Astrocyte of the cerebellum (primary cell): Measurements from ENCODE around the gene COL4A6.

ENCODE experiments used
- DNase-seq: peaks from one replicate; pipeline ENCODE4 v3.0.0-alpha.2; 2011; ENCODE audit warnings: low read depth
- H3K4me3 ChIP-seq: 2 replicates; pipeline ENCODE4 v1.5.1; 2011; ENCODE audit warnings: mild to moderate bottlenecking, low read depth, low read length, moderate library complexity
- CTCF ChIP-seq: IDR thresholded peaks from 2 replicates; pipeline ENCODE4 v1.5.1; 2012; ENCODE audit warnings: low read length, low read depth, moderate library complexity, mild to moderate bottlenecking; ENCODE audit errors: missing control alignments
- in situ Hi-C: cut with HindIII; loops from 2 replicates; pipeline ENCODE4 v1.10.0; 2017; ENCODE audit warnings: low sequenced_read_pairs

COL4A6 gene

GRCh38 chrX:108270280-108270679, 167.9 kb downstream of the COL4A6 start:
- TF ChIP-seq CTCF, result no peak
- H3K4me3 ChIP-seq, result no peak overlapping the region
- no peak for DNase-seq
- in situ Hi-C loops, result no loop called here

DNA sequence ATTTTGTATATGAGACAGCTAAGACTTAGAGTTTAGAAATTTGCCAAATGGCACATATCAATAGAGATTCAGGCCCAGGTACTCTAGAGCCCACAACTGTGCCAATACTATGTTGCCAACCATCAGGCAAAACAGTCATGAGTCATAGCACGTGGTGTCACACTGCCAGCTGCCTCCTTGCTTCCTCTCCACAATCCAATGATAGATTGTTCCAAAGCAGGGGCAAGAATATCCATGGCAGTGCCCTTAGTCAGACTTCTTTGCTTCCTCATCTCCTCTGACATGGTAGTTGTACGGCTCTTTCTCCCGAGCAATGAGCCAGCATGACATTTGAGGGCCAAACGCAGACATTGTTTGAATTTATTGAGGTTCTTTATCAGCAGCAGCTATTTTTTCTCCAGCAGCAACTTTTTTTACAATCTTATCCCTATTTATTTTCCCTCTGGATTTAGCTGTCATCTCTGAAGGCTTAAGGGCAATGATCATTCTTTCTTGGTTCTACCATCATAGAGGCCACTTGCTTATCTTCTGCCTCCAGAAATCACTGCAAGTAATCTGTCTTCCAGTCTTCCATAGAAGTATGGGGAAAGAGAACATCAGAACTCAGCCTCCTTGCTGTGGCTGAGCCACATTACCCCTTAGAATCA, 169.7 kb downstream of the COL4A6 start:
- TF ChIP-seq CTCF, result no peak
- in situ Hi-C loops, result no loop called here
- no peak overlapping the region for H3K4me3 ChIP-seq
- DNase-seq, result no peak

GRCh38 chrX:108267557-108267956, 170.7 kb downstream of the COL4A6 start:
- TF ChIP-seq CTCF, result no peak
- in situ Hi-C loops, result no loop called here
- H3K4me3 ChIP-seq, result no peak overlapping the region
- DNase-seq, result no peak

GRCh38 chrX:108264376-108264775, 173.8 kb downstream of the COL4A6 start:
- no peak overlapping the region for H3K4me3 ChIP-seq
- no peak for DNase-seq
- no peak for TF ChIP-seq CTCF
- in situ Hi-C loops, result no loop called here

GRCh38 chrX:108261549-108262203, 176.5 kb downstream of the COL4A6 start:
- TF ChIP-seq CTCF, result no peak
- in situ Hi-C loops, result no loop called here
- no peak overlapping the region for H3K4me3 ChIP-seq
- DNase-seq, result no peak

- in situ Hi-C loops, result no loop called here
- DNase-seq, result no peak
- no peak for TF ChIP-seq CTCF
- H3K4me3 ChIP-seq, result no peak overlapping the region
Observed at GRCh38 chrX:108257556-108257955, 180.7 kb downstream of the COL4A6 start.
